HG02852 (cell line): ENCODE results near the gene FGF19.

Experiments
- ATAC-seq: cut with Tn5 transposase; IDR thresholded peaks from one replicate; pipeline ENCODE4 v1.9.1; 2021; ENCODE audit warnings: mild to moderate bottlenecking, moderate library complexity; ENCODE audit not compliant: unreplicated experiment

FGF19 gene

GRCh38 chr11:69656536-69657455 is 47.0 kb downstream of the FGF19 start:
- no peak for ATAC-seq

GRCh38 chr11:69655479-69656428 is 48.1 kb downstream of the FGF19 start:
- no peak for ATAC-seq

- ATAC-seq: no peak
Measured at GRCh38 chr11:69654660-69655478, 49.0 kb downstream of the FGF19 start.

DNA sequence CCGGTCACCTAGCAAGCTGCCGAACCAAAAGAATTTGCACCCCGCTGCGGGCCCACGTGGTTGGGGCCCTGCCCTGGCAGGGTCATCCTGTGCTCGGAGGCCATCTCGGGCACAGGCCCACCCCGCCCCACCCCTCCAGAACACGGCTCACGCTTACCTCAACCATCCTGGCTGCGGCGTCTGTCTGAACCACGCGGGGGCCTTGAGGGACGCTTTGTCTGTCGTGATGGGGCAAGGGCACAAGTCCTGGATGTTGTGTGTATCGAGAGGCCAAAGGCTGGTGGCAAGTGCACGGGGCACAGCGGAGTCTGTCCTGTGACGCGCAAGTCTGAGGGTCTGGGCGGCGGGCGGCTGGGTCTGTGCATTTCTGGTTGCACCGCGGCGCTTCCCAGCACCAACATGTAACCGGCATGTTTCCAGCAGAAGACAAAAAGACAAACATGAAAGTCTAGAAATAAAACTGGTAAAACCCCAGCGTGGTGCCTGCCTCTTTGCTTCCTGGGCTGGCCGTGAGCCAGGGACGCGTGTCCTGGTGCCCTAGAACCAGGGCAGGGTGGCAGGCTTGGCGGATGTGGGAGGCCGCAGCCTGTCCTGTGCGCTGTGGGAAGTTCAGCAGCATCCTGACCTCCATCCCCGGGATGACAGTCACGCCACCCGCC is 49.7 kb downstream of the FGF19 start:
- no peak for ATAC-seq

GRCh38 chr11:69653406-69653960 is 50.3 kb downstream of the FGF19 start:
- ATAC-seq: no peak

GRCh38 chr11:69652999-69653398 is 50.8 kb downstream of the FGF19 start:
- no peak for ATAC-seq

DNA sequence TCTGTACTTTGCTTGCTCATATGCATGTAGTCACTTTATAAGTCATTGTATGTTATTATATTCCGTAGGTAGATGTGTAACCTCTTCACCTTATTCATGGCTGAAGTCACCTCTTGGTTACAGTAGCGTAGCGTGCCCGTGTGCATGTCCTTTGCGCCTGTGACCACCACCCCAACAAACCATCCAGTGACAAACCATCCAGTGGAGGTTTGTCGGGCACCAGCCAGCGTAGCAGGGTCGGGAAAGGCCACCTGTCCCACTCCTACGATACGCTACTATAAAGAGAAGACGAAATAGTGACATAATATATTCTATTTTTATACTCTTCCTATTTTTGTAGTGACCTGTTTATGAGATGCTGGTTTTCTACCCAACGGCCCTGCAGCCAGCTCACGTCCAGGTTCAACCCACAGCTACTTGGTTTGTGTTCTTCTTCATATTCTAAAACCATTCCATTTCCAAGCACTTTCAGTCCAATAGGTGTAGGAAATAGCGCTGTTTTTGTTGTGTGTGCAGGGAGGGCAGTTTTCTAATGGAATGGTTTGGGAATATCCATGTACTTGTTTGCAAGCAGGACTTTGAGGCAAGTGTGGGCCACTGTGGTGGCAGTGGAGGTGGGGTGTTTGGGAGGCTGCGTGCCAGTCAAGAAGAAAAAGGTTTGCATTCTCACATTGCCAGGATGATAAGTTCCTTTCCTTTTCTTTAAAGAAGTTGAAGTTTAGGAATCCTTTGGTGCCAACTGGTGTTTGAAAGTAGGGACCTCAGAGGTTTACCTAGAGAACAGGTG is 51.8 kb downstream of the FGF19 start:
- ATAC-seq: no peak

DNA sequence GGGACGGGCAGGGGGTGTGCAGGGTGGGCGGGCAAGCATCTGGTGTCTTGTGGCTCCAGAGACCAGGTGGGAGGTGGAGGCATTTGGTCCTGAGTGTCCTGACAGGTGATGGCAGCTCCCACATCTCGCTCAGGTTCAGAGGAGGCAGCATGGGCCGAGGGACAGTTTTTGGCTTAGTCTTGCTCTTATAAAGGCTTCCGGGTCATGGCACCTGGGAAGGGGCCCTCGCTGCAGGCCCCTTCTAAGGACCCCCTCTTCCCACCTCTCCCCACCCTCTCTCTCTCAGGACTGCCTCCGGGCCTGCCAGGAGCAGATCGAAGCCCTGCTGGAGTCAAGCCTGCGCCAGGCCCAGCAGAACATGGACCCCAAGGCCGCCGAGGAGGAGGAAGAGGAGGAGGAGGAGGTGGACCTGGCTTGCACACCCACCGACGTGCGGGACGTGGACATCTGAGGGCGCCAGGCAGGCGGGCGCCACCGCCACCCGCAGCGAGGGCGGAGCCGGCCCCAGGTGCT is 52.9 kb downstream of the FGF19 start:
- no peak for ATAC-seq

DNA sequence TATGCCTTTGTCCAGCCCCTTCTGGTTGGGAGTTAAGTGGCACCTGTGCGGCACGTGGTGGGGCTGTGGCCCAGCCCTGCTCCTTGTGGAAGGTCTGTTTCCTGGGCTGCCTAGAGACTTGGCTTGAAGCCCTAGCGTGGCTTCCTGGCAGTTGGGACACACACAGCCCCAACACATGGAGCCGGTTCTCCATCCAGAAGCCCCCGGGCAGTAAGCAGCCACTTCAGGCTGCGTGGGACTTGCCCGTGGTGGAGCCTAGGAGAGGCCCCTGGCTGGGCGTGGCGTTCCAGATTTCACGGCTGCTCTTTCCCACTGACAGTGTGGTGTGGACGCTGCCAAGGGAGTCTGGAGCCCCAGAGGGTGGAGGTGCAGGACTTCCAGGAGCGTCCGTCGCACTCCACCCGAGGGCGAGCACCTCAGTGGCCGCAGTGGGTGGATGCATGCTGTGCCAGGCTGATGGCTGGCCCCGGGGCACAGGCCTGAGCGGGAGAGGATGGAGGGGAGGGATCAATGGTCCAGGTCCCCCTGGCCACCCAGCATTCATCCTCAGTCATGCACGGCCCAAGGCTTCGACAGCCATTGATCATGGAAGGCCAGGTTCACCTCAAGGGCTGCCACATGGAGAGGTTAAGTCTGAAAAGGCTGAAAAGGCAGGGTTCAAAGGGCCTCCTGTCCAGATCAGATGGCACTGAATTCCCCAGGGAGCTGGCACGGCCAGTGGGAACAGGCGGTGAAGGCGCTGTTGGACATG is 53.6 kb downstream of the FGF19 start:
- no peak for ATAC-seq

GRCh38 chr11:69649576-69649900 is 54.3 kb downstream of the FGF19 start:
- ATAC-seq: no peak

- ATAC-seq: no peak
Measured at GRCh38 chr11:69648679-69649575, 54.9 kb downstream of the FGF19 start.
